RWPE1 (cell line): ENCODE measurements around the gene MBLAC1.
"Not testable (repeated sequence)": the region's sequence is repeated elsewhere in the genome, so short reads cannot be mapped to it uniquely, and the experiment has no call there.

Source experiments
- CTCF ChIA-PET: fragments of 350-600 bp; sonication (Branson Sonifier 250); formaldehyde crosslinking; extraction: SDS; loops from one replicate; lab custom pipeline; 2021; lab: Yijun Ruan, JAX
- POLR2A ChIA-PET: fragments of 400-600 bp; formaldehyde crosslinking; extraction: SDS; loops from one replicate; lab custom pipeline; 2020; ENCODE audit warnings: antibody characterized with exemption; ENCODE audit not compliant: low non-redundant PET; lab: Yijun Ruan, JAX
- DNase-seq: peaks from one replicate; pipeline ENCODE4 v3.0.0; 2012; ENCODE audit warnings: low spot score
- H3K27ac ChIP-seq: fragments of 450-650 bp; 2 replicates; pipeline ENCODE4 v1.5.1; 2017
- CTCF ChIP-seq: fragments of 450-650 bp; conservative IDR thresholded peaks from 2 replicates; pipeline ENCODE4 v1.5.1; 2017; ENCODE audit warnings: low read depth, mild to moderate bottlenecking

The MBLAC1 gene

GRCh38 chr7:100126239-100126930, 382 bp upstream of the MBLAC1 start:
- CTCF ChIA-PET: interaction anchor here (0.7 kb wide), 2 partner anchors 30 to 213 kb away, joined by 3 to 5 read pairs; no protein-coding TSS in a partner anchor
- POLR2A ChIA-PET: interaction anchor here (0.7 kb wide), 1 partner anchor 751 kb away, joined by 3 read pairs; no protein-coding TSS in a partner anchor
- peak overlapping the region; percentile 99 for H3K27ac ChIP-seq

GRCh38 chr7:100127866-100128636, 1.3 kb downstream of the MBLAC1 start:
- ChIA-PET POLR2A (no interaction called here), CTCF (interaction anchor here (0.6 kb wide), 2 partner anchors 11 to 20 kb away, joined by 4 read pairs; no protein-coding TSS in a partner anchor)
- H3K27ac ChIP-seq: peak overlapping the region; percentile 99
- TF ChIP-seq CTCF: no peak
- no peak for DNase-seq

More at GRCh38 chr7:100126239-100126930, 382 bp upstream of the MBLAC1 start:
- DNase-seq: no peak
- no peak for TF ChIP-seq CTCF

GRCh38 chr7:100128637-100128963, 1.8 kb downstream of the MBLAC1 start:
- ChIA-PET CTCF (interaction anchor here (0.6 kb wide), 1 partner anchor 20 kb away, joined by 4 read pairs; no protein-coding TSS in a partner anchor), POLR2A (no interaction called here)
- H3K27ac ChIP-seq: no peak overlapping the region
- DNase-seq: no peak
- TF ChIP-seq CTCF: no peak

GRCh38 chr7:100130220-100130607, 3.4 kb downstream of the MBLAC1 start:
- H3K27ac ChIP-seq, DNase-seq, POLR2A ChIA-PET: not testable (repeated sequence)
- CTCF ChIA-PET: interaction anchor here (0.5 to 1.6 kb wide), 9 partner anchors 9 to 1191 kb away, joined by 3 to 6 read pairs (median 4); partner anchors contain the start of gene STAG3

- DNase-seq: no peak
- H3K27ac ChIP-seq: no peak overlapping the region
- ChIA-PET POLR2A (no interaction called here), CTCF (interaction anchor here (0.5 to 1.6 kb wide), 13 partner anchors 8 to 289 kb away, joined by 3 to 6 read pairs (median 4); partner anchors contain the start of genes AP4M1, MCM7, PVRIG and STAG3)
- peak; percentile 98 for TF ChIP-seq CTCF
Observed at GRCh38 chr7:100130608-100131453, 4.1 kb downstream of the MBLAC1 start.

GRCh38 chr7:100132126-100132525, 5.4 kb downstream of the MBLAC1 start:
- no peak for TF ChIP-seq CTCF
- ChIA-PET POLR2A (interaction anchor here (0.6 kb wide), 1 partner anchor 25 kb away, joined by 3 read pairs; no protein-coding TSS in a partner anchor), CTCF (interaction anchor here (0.7 to 1.2 kb wide), 8 partner anchors 22 to 288 kb away, joined by 3 to 7 read pairs (median 4); partner anchors contain the start of gene GPC2)
- no peak overlapping the region for H3K27ac ChIP-seq
- no peak for DNase-seq
